Glutamatergic neuron (in vitro differentiated cells): ENCODE measurements around the gene OLFM2. TPM values are rescaled to one million over a fixed set of nuclear protein-coding genes. Genes with fewer than 3 reads are reported as not detected.

ENCODE experiments used
- DNase-seq: peaks from one replicate; pipeline ENCODE4 v3.0.0; 2022
- H3K27ac Mint-ChIP-seq: one replicate; pipeline ENCODE4 v1.8.0; 2020; ENCODE audit warnings: mild to moderate bottlenecking, mixed read lengths, inconsistent platforms; ENCODE audit not compliant: unreplicated experiment
- H3K27me3 Mint-ChIP-seq: one replicate; pipeline ENCODE4 v1.8.0; 2020; ENCODE audit warnings: mild to moderate bottlenecking, moderate library complexity, mixed read lengths, inconsistent platforms; ENCODE audit not compliant: unreplicated experiment
- H3K36me3 Mint-ChIP-seq: one replicate; pipeline ENCODE4 v1.8.0; 2020; ENCODE audit warnings: mild to moderate bottlenecking, mixed read lengths, inconsistent platforms; ENCODE audit not compliant: unreplicated experiment
- H3K4me1 Mint-ChIP-seq: one replicate; pipeline ENCODE4 v1.8.0; 2020; ENCODE audit warnings: mild to moderate bottlenecking, low read depth, mixed read lengths, inconsistent platforms; ENCODE audit not compliant: unreplicated experiment
- H3K4me3 Mint-ChIP-seq: one replicate; pipeline ENCODE4 v1.8.0; 2020; ENCODE audit warnings: mild to moderate bottlenecking, mixed read lengths, inconsistent platforms; ENCODE audit not compliant: unreplicated experiment
- H3K9me3 Mint-ChIP-seq: one replicate; pipeline ENCODE4 v1.8.0; 2020; ENCODE audit warnings: mild to moderate bottlenecking, moderate library complexity, mixed read lengths, inconsistent platforms; ENCODE audit not compliant: unreplicated experiment
- CTCF ChIP-seq: fragments of 200-600 bp; sonication (generic); IDR thresholded peaks from one replicate; pipeline ENCODE4 v1.5.0; 2021; ENCODE audit not compliant: partially characterized antibody, unreplicated experiment
- total RNA-seq: library from RNA; stranded (reverse); fragmentation: NEBNext Ultra II Directional; extraction: Animal tissue kit (Norgen Biotek cat#: 25700); gene quantifications from one replicate; pipeline ENCODE4 v1.2.1, GENCODE V29; 2021; ENCODE audit not compliant: unreplicated experiment

OLFM2 gene
- total RNA-seq, 1 donor from 2014 or later = 19.5 TPM

GRCh38 chr19:9834726-9835506 is 101.4 kb downstream of the OLFM2 start, which contains the start of gene PIN1:
TSS of gene PIN1 (plus strand) at chr19:9835318. CDS start at chr19:9835345, 27 bp downstream.
- Mint-ChIP-seq H3K27me3 (peaks cover 5% of the 10 kb centered on the region), H3K36me3 (no peaks in the 10 kb centered on the region), H3K4me3 (peak within 1 kb of the TSS; percentile 90), H3K27ac (peak within 1 kb of the TSS; percentile 78), H3K9me3 (peaks cover 7% of the 10 kb centered on the region), H3K4me1 (peaks cover 6% of the 10 kb centered on the region)
- peak; percentile 100 for DNase-seq
- TF ChIP-seq CTCF = peak; percentile 43

GRCh38 chr19:9834307-9834725 is 102.0 kb downstream of the OLFM2 start:
- Mint-ChIP-seq H3K4me1 (peaks cover 6% of the 10 kb centered on the region), H3K27me3 (peaks cover 5% of the 10 kb centered on the region), H3K27ac (peak overlapping the region; percentile 31), H3K9me3 (peaks cover 7% of the 10 kb centered on the region), H3K4me3 (peak overlapping the region; percentile 90), H3K36me3 (no peaks in the 10 kb centered on the region)
- no peak for DNase-seq
- no peak for TF ChIP-seq CTCF

- no peak for TF ChIP-seq CTCF
- DNase-seq = no peak
- peak overlapping the region; percentile 100 for H3K4me3 Mint-ChIP-seq
- H3K27me3 Mint-ChIP-seq = peaks cover 9% of the 10 kb centered on the region
- H3K27ac Mint-ChIP-seq = peak overlapping the region; percentile 100
- peaks cover 17% of the 10 kb centered on the region for H3K9me3 Mint-ChIP-seq
- H3K36me3 Mint-ChIP-seq = no peaks in the 10 kb centered on the region
- peaks cover 11% of the 10 kb centered on the region for H3K4me1 Mint-ChIP-seq
Measured at GRCh38 chr19:9828551-9829063, 107.7 kb downstream of the OLFM2 start.

GRCh38 chr19:9827289-9828238 is 108.8 kb downstream of the OLFM2 start, which contains the start of gene UBL5:
TSS of gene UBL5 (plus strand) at chr19:9827918. CDS start at chr19:9828338, 420 bp downstream.
- no peaks in the 10 kb centered on the region for H3K36me3 Mint-ChIP-seq
- H3K27me3 Mint-ChIP-seq = peaks cover 9% of the 10 kb centered on the region
- TF ChIP-seq CTCF = no peak
- peaks cover 17% of the 10 kb centered on the region for H3K9me3 Mint-ChIP-seq
- H3K4me3 Mint-ChIP-seq = peak within 1 kb of the TSS; percentile 100
- peak; percentile 90 for DNase-seq
- H3K4me1 Mint-ChIP-seq = peaks cover 11% of the 10 kb centered on the region
- H3K27ac Mint-ChIP-seq = peak within 1 kb of the TSS; percentile 100
